Upper lobe of left lung (tissue), 6 donors: ENCODE results near the gene DUSP2. TPM values are rescaled to one million over a fixed set of nuclear protein-coding genes. Genes with fewer than 3 reads are reported as not detected.

ENCODE experiments used
- ATAC-seq, 2 donors: fragments of 200-7000 bp; cut with Tn5 transposase; one replicate each; pipeline ENCODE4 v1.9.1; 2022; ENCODE audit warnings: mild to moderate bottlenecking in 2 of 2, moderate library complexity in 2 of 2; ENCODE audit not compliant: low FRiP score in 2 of 2
- DNase-seq, 2 donors: peaks; one replicate each; pipeline ENCODE4 v3.0.0-alpha.2; 2019 to 2020
- H3K27ac ChIP-seq, 4 donors: fragments of 200-600 bp; sonication (generic); one replicate each; pipeline ENCODE4 v1.5.1; 2016 to 2019
- H3K27me3 ChIP-seq, 4 donors: fragments of 200-600 bp; sonication (generic); one replicate each; pipeline ENCODE4 v1.5.1; 2017 to 2019
- H3K36me3 ChIP-seq, 4 donors: fragments of 200-600 bp; sonication (generic); one replicate each; pipeline ENCODE4 v1.5.1; 2016 to 2019
- H3K4me1 ChIP-seq, 4 donors: fragments of 200-600 bp; sonication (generic); one replicate each; pipeline ENCODE4 v1.5.1; 2018 to 2019
- H3K4me3 ChIP-seq, 4 donors: fragments of 200-600 bp; sonication (generic); one replicate each; pipeline ENCODE4 v1.5.1; 2017 to 2019; ENCODE audit warnings: mild to moderate bottlenecking in 2 of 4, moderate library complexity in 1 of 4
- H3K9me3 ChIP-seq, 4 donors: fragments of 200-600 bp; sonication (generic); one replicate each; pipeline ENCODE4 v1.5.1; 2018 to 2019
- EP300 ChIP-seq, 4 donors: sonication (generic); formaldehyde crosslinking; IDR thresholded peaks; one replicate each; pipeline ENCODE4 v1.5.1; 2017; ENCODE audit warnings: antibody characterized with exemption in 4 of 4, control low read depth in 2 of 4
- POLR2A ChIP-seq, 4 donors: fragments of 450-650 bp; IDR thresholded peaks; one replicate each; pipeline ENCODE4 v1.5.1; 2016 to 2017; ENCODE audit warnings: antibody characterized with exemption in 4 of 4, mild to moderate bottlenecking in 2 of 4
- POLR2AphosphoS5 ChIP-seq, 2 donors: sonication (generic); formaldehyde crosslinking; IDR thresholded peaks; one replicate each; pipeline ENCODE4 v1.5.1; 2017; ENCODE audit warnings: antibody characterized with exemption in 2 of 2
- WGBS, 2 donors: methylation state at CpG; one replicate each; pipeline ENCODE4 v1.1.5; 2017 to 2018; 5-methylcytosine and 5-hydroxymethylcytosine counted together
- total RNA-seq, 6 donors: library from RNA; depleted of rRNA in 4 of 6; stranded (reverse); fragments of >200 nt in 4 of 6; gene quantifications; one replicate each; pipeline versions ENCODE4 v1.1.0 to v1.2.1, GENCODE V29; 2016 to 2021
- TF ChIP-seq, protein P1 (sequence below), 6 experiments: fragments of 450-650 bp in 4 of 6; fragments of 200-600 bp in 2 of 6; sonication (generic) in 2 of 6; IDR thresholded peaks; one replicate each; pipeline ENCODE4 v1.5.1; 2016 to 2019; ENCODE audit warnings: antibody characterized with exemption in 6 of 6
- donor health status: DM: no; HTN: no; CAD: no; lungs with moderate emphysema.
- donor health status: DM: no; HTN: yes; CAD: no; lungs with severe emphysema.

DUSP2 gene
- total RNA-seq, 6 donors from 2014 or later = 6.9 to 21.0 (median 12.5) TPM

DNA sequence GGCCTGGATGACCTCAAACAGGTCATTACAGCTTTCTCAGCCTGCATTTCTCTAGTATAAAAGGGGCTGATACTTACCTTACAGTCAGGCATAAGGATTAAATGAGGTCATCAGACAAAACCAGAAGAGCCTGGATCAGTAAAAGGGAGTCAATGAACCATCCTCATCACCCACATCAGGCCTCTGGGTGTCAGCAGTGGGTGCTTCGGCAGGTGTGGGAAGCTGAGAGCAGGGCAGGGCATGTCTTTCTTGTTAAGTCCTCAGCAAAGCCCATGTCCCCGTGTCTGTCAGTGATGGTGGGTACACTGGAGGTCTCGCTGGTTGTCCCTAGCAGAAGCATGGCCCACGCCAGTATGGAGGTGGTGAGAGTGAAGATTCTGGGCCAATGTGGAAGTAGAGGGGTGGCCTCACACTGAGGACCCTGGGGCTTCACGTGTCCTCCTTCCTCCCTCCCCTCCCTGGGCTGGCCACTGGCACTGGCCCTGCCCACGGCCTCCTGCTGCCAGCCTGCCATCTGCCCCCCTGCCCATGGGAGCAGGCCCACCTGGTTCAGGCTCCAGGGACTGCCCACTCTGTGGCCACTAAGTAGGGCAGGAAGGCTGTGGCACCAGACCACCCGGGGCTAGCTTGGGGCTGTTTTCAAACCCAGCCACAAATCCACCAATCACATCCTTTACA lies 33.3 kb downstream of the DUSP2 start:
- Histone ChIP-seq H3K4me1 (peaks cover 2 to 12% (median 9%) of the 10 kb centered on the region in 4 donors), H3K27me3 (peaks cover 0 to 12% (median 5%) of the 10 kb centered on the region in 4 donors), H3K4me3 (no peak overlapping the region), H3K36me3 (no peaks in the 10 kb centered on the region), H3K27ac (no peak overlapping the region), H3K9me3 (no peaks in the 10 kb centered on the region)
- DNase-seq (no peak), ATAC-seq (no peak)
- WGBS, 2 donors = 86 to 89% methylated on average over 7 of the region's 7 CpGs
- TF ChIP-seq POLR2AphosphoS5 (IDR thresholded peaks at IDR 0.05) = no peak
- TF ChIP-seq, protein P1, sequence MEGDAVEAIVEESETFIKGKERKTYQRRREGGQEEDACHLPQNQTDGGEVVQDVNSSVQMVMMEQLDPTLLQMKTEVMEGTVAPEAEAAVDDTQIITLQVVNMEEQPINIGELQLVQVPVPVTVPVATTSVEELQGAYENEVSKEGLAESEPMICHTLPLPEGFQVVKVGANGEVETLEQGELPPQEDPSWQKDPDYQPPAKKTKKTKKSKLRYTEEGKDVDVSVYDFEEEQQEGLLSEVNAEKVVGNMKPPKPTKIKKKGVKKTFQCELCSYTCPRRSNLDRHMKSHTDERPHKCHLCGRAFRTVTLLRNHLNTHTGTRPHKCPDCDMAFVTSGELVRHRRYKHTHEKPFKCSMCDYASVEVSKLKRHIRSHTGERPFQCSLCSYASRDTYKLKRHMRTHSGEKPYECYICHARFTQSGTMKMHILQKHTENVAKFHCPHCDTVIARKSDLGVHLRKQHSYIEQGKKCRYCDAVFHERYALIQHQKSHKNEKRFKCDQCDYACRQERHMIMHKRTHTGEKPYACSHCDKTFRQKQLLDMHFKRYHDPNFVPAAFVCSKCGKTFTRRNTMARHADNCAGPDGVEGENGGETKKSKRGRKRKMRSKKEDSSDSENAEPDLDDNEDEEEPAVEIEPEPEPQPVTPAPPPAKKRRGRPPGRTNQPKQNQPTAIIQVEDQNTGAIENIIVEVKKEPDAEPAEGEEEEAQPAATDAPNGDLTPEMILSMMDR (IDR thresholded peaks at IDR 0.05) = no peak
- no peak for TF ChIP-seq POLR2A (IDR thresholded peaks at IDR 0.05)
- no peak for TF ChIP-seq EP300 (IDR thresholded peaks at IDR 0.05)

DNA sequence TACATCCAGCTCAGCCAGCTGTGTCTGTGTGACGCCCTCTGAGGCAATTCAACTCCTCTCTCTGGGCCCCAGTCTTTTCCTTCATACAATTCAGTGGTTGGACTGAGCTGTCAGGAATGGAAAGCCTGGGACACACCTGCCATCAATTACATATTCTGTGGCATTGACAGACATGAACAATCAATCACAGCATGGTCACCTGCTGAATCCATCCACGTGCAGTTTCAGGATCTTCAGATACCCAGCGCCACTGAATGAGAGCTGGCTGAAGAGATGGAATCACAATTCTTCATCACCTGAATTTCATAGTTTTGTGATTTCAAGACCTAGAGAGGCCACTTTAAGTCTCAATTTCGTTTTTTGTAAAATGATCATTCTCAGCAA lies 34.0 kb downstream of the DUSP2 start:
- TF ChIP-seq, protein P1 (IDR thresholded peaks at IDR 0.05) = no peak
- TF ChIP-seq POLR2AphosphoS5 (IDR thresholded peaks at IDR 0.05) (no peak), EP300 (IDR thresholded peaks at IDR 0.05) (no peak), POLR2A (IDR thresholded peaks at IDR 0.05) (no peak)

GRCh38 chr2:96110621-96111256 lies 34.5 kb downstream of the DUSP2 start:
- DNase-seq (no peak), ATAC-seq (no peak)
- H3K9me3 ChIP-seq = peaks cover 0 to 4% (median under 1%) of the 10 kb centered on the region in 4 donors
- no peak for TF ChIP-seq POLR2A (IDR thresholded peaks at IDR 0.05)
- TF ChIP-seq POLR2AphosphoS5 (IDR thresholded peaks at IDR 0.05) = no peak
- TF ChIP-seq, protein P1 (IDR thresholded peaks at IDR 0.05) = no peak
- TF ChIP-seq EP300 (IDR thresholded peaks at IDR 0.05) = no peak
- no peak overlapping the region for H3K4me3 ChIP-seq
- H3K4me1 ChIP-seq = peaks cover 0 to 2% (median under 1%) of the 10 kb centered on the region in 4 donors
- no peaks in the 10 kb centered on the region for H3K36me3 ChIP-seq
- H3K27ac ChIP-seq = no peak overlapping the region
- 83 to 100% methylated on average over 3 to 13 of the region's 13 CpGs for WGBS, 2 donors
- H3K27me3 ChIP-seq = no peaks in the 10 kb centered on the region

More for the DNA sequence above, 34.0 kb downstream of the DUSP2 start:
- Histone ChIP-seq H3K4me1 (peaks cover 2 to 6% (median 4%) of the 10 kb centered on the region in 4 donors), H3K4me3 (no peak overlapping the region), H3K36me3 (no peaks in the 10 kb centered on the region), H3K27me3 (peaks cover 0 to 5% (median 2%) of the 10 kb centered on the region in 4 donors), H3K9me3 (no peaks in the 10 kb centered on the region), H3K27ac (no peak overlapping the region)
- ATAC-seq = no peak
- no peak for DNase-seq
- 77 to 80% methylated on average over 4 of the region's 4 CpGs for WGBS, 2 donors

GRCh38 chr2:96109931-96110511 lies 35.2 kb downstream of the DUSP2 start:
- no peak overlapping the region for H3K27ac ChIP-seq
- peaks cover 0 to 2% (median 0%) of the 10 kb centered on the region in 4 donors for H3K4me1 ChIP-seq
- ATAC-seq (no peak), DNase-seq (no peak)
- TF ChIP-seq, protein P1 (IDR thresholded peaks at IDR 0.05) = no peak
- TF ChIP-seq POLR2AphosphoS5 (IDR thresholded peaks at IDR 0.05) (no peak), EP300 (IDR thresholded peaks at IDR 0.05) (no peak)
- H3K4me3 ChIP-seq = no peak overlapping the region
- H3K9me3 ChIP-seq = peaks cover 6 to 11% (median 7%) of the 10 kb centered on the region in 4 donors
- no peaks in the 10 kb centered on the region for H3K36me3 ChIP-seq
- WGBS, 2 donors = 74 to 91% methylated on average over 3 of the region's 3 CpGs
- no peaks in the 10 kb centered on the region for H3K27me3 ChIP-seq
